ENCODE data around the gene CEACAM19.
"Not testable (repeated sequence)": the region's sequence is repeated elsewhere in the genome, so short reads cannot be mapped to it uniquely, and the experiment has no call there.

The CEACAM19 gene

GRCh38 chr19:44718441-44719261 is 47.4 kb downstream of the CEACAM19 start:
- in situ Hi-C loops (cut with MboI; ENCODE audit: low sequenced_read_pairs, unreplicated experiment): no loop called here
- TF ChIP-seq, protein P1, sequence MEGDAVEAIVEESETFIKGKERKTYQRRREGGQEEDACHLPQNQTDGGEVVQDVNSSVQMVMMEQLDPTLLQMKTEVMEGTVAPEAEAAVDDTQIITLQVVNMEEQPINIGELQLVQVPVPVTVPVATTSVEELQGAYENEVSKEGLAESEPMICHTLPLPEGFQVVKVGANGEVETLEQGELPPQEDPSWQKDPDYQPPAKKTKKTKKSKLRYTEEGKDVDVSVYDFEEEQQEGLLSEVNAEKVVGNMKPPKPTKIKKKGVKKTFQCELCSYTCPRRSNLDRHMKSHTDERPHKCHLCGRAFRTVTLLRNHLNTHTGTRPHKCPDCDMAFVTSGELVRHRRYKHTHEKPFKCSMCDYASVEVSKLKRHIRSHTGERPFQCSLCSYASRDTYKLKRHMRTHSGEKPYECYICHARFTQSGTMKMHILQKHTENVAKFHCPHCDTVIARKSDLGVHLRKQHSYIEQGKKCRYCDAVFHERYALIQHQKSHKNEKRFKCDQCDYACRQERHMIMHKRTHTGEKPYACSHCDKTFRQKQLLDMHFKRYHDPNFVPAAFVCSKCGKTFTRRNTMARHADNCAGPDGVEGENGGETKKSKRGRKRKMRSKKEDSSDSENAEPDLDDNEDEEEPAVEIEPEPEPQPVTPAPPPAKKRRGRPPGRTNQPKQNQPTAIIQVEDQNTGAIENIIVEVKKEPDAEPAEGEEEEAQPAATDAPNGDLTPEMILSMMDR (IDR thresholded peaks at IDR 0.05; ENCODE audit: borderline replicate concordance, control extremely low read depth, extremely low read depth, insufficient read depth, missing control alignments): no peak
- DNase-seq (ENCODE audit: low spot score): no peak

- no peak for DNase-seq (ENCODE audit: low spot score)
- in situ Hi-C loops (cut with MboI; ENCODE audit: low sequenced_read_pairs, unreplicated experiment): no loop called here
- TF ChIP-seq, protein P1 (IDR thresholded peaks at IDR 0.05; ENCODE audit: borderline replicate concordance, control extremely low read depth, extremely low read depth, insufficient read depth, missing control alignments): no peak
Measured at GRCh38 chr19:44719262-44719701, 48.0 kb downstream of the CEACAM19 start.

- DNase-seq (ENCODE audit: low spot score); in situ Hi-C loops (cut with MboI; ENCODE audit: low sequenced_read_pairs, unreplicated experiment): not testable (repeated sequence)
Measured at GRCh38 chr19:44720396-44720795, 49.1 kb downstream of the CEACAM19 start.

GRCh38 chr19:44720945-44721344 is 49.7 kb downstream of the CEACAM19 start:
- TF ChIP-seq, protein P1 (IDR thresholded peaks at IDR 0.05; ENCODE audit: borderline replicate concordance, control extremely low read depth, extremely low read depth, insufficient read depth, missing control alignments): no peak
- no peak for DNase-seq (ENCODE audit: low spot score)
- in situ Hi-C loops (cut with MboI; ENCODE audit: low sequenced_read_pairs, unreplicated experiment): no loop called here

DNA sequence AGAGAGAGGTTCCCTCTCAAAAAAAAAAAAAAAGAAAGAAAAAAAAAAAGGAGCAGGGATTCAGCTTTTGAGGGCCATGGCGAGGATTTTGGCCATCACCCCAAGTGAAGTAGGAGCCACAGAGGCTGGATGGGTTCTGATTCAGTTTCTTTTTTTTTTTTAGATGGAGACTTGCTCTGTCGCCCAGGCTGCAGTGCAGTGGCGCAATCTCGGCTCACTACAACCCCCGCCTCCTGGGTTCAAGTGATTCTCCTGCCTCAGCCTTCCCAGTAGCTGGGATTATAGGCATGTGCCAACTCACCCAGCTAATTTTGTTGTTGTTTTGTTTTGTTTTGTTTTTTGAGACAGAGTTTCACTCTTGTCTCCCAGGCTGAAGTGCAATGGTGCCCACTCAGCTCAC is 50.1 kb downstream of the CEACAM19 start:
- in situ Hi-C loops (cut with MboI; ENCODE audit: low sequenced_read_pairs, unreplicated experiment); DNase-seq (ENCODE audit: low spot score): not testable (repeated sequence)

DNA sequence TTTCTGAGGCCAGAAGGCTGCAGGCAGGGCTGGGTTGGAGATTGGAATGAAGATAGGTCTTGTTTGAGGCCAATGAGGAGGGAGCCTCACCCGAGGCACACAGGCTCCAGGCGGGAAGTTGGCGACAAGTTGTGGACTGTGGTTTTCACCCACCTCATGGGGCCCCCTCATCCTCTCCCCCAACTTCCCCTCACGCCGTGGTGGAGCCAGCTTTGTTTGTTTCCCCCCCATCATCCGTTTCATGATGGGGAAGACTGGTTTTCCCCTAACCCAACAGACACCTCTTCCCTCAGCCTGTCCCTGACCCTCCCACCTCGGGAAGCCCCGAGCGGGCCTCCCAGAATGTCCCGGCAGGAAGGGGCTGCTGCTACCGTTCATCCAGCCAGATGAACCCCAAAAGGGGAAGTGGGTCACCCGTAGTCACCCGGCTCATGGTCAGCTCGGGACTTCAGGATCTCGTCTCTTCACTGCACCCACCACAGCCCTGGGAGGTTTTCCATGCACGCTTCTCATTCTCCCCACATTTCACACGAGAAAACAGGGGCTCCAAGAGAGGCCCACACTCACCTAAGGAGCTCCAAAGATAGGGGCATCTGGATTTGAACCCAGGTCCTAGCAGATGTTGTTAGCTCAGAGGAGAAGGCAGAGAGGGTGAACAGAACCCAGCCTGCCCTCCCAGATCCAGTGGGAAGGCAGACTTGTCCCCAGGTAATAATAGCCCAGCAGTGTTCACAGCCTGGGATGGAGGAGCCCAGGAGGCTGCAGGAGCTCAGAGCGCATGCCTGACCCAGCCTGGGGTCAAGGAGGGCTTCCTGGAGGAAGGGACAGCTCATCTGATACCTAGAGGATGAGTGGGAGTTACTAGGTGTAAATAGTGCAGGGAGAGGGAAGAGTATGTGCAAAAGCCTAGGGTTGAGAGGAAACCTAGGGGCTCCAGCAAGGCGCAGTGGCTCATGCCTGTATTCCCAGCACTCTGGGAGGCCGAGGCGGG is 51.1 kb downstream of the CEACAM19 start:
- TF ChIP-seq, protein P1 (IDR thresholded peaks at IDR 0.05; ENCODE audit: borderline replicate concordance, control extremely low read depth, extremely low read depth, insufficient read depth, missing control alignments): no peak
- peak; percentile 68 for DNase-seq (ENCODE audit: low spot score)

DNA sequence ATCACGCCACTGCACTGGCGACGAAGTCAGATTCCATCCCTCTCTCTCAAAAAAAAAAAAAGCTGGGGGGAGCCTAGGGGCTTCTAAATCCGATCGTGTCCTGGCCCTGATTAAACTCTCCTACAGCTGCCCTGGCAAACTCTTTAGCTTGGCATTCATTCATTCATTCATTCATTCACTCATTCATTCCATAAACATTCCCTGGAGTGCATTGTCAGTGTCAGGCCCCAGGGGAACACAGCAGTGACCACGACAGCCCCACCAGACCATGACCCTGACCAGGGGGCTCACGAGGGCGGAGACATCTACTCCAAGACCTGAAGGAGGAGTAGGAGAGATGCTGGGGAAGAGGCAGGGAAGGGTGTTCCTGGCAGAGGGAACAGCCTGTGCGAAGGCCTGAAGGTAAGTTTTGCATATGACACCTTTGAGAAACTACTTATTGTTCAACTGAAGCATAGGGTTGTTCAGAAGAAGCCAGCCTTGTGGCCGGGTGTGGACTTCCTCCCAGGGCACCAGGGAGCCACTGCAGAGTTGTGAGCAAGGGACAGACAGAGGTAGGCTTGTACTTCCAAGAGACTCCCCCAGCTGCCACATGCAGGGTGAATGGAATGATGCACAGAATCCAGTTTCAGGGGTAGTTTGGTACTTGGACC is 52.1 kb downstream of the CEACAM19 start:
- peak; percentile 69 for DNase-seq (ENCODE audit: low spot score)
- TF ChIP-seq, protein P1 (IDR thresholded peaks at IDR 0.05; ENCODE audit: borderline replicate concordance, control extremely low read depth, extremely low read depth, insufficient read depth, missing control alignments): no peak
- in situ Hi-C loops (cut with MboI; ENCODE audit: low sequenced_read_pairs, unreplicated experiment): no loop called here

More for the DNA sequence above, 51.1 kb downstream of the CEACAM19 start:
- in situ Hi-C loops (cut with MboI; ENCODE audit: low sequenced_read_pairs, unreplicated experiment): no loop called here
